Measurements from ENCODE around the gene SBF2. TPM values are rescaled to one million over a fixed set of nuclear protein-coding genes. Genes with fewer than 3 reads are reported as not detected.

The SBF2 gene
- polyA plus RNA-seq, 1 donor (not counting 4 experiments of a cell fraction or from before 2014, with no cell fraction given): 24.5 TPM

DNA sequence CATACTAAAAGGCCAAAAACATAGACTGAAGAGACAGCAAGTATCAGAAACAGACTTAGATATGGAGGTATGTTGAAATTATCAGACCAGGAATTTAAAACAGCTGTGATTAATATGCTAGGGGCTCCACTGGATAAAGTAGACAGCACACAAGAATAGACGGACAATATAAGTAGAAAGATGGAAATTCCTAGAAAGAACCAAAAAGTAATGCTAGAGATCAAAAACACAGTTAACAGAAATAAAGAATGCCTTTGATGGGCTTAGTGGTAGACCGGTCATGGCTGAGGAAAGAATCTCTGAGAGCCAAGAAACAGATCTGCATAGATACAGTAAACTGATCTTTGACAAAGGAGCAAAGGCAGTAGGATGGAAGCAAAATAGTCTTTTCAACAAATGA is 380.0 kb downstream of the SBF2 start:
- Histone ChIP-seq H3K9me1 (ENCODE audit: control insufficient read depth, extremely low read depth, insufficient read depth, low read length) (no peaks in the 10 kb centered on the region), H3K27ac (ENCODE audit: control insufficient read depth, insufficient read depth, low read length) (no peak overlapping the region), H3K4me2 (ENCODE audit: control insufficient read depth, extremely low read depth, insufficient read depth, low read depth, low read length) (no peak overlapping the region), H3K4me1 (ENCODE audit: control insufficient read depth, extremely low read depth, insufficient read depth, low read length) (no peaks in the 10 kb centered on the region), H3K4me3 (ENCODE audit: control insufficient read depth in 2 of 3, extremely low read depth in 1 of 3, insufficient read depth in 2 of 3, low read depth in 1 of 3, low read length in 3 of 3) (no peak overlapping the region), H3K79me2 (ENCODE audit: control insufficient read depth, insufficient read depth, low read length) (no peaks in the 10 kb centered on the region), H3K36me3 (ENCODE audit: control insufficient read depth in 2 of 2, extremely low read depth in 1 of 2, insufficient read depth in 2 of 2, low read length in 2 of 2) (no peaks in the 10 kb centered on the region), H3K9ac (ENCODE audit: control insufficient read depth, extremely low read depth, insufficient read depth, low read length) (no peak overlapping the region), H3K9me3 (ENCODE audit: control insufficient read depth, low read depth, low read length) (no peaks in the 10 kb centered on the region), H2AFZ (ENCODE audit: control insufficient read depth, low read length) (no peak overlapping the region), H3K27me3 (ENCODE audit: control insufficient read depth, extremely low read depth, insufficient read depth, low read length) (no peaks in the 10 kb centered on the region), H4K20me1 (ENCODE audit: control insufficient read depth, extremely low read depth, insufficient read depth, low read length) (no peaks in the 10 kb centered on the region)
- DNase-seq (ENCODE audit: low read depth, low spot score) (no peak), FAIRE-seq (no peak)
- dilution Hi-C loops (cut with MboI; ENCODE audit: extremely low pct_ligation_motif_present, low sequenced_read_pairs): no loop called here
- no peak for TF ChIP-seq EZH2 (IDR thresholded peaks at IDR 0.05; ENCODE audit: low read length)

GRCh38 chr11:9905960-9906791 is 387.8 kb downstream of the SBF2 start:
- Histone ChIP-seq H3K79me2 (ENCODE audit: control insufficient read depth, insufficient read depth, low read length) (no peaks in the 10 kb centered on the region), H3K4me1 (ENCODE audit: control insufficient read depth, extremely low read depth, insufficient read depth, low read length) (peaks cover 27% of the 10 kb centered on the region), H4K20me1 (ENCODE audit: control insufficient read depth, extremely low read depth, insufficient read depth, low read length) (no peaks in the 10 kb centered on the region), H3K9me1 (ENCODE audit: control insufficient read depth, extremely low read depth, insufficient read depth, low read length) (no peaks in the 10 kb centered on the region), H3K4me2 (ENCODE audit: control insufficient read depth, extremely low read depth, insufficient read depth, low read depth, low read length) (peak overlapping the region; percentile 26), H2AFZ (ENCODE audit: control insufficient read depth, low read length) (no peak overlapping the region), H3K27ac (ENCODE audit: control insufficient read depth, insufficient read depth, low read length) (peak overlapping the region; percentile 69), H3K9me3 (ENCODE audit: control insufficient read depth, low read depth, low read length) (no peaks in the 10 kb centered on the region), H3K36me3 (ENCODE audit: control insufficient read depth in 2 of 2, extremely low read depth in 1 of 2, insufficient read depth in 2 of 2, low read length in 2 of 2) (no peaks in the 10 kb centered on the region), H3K9ac (ENCODE audit: control insufficient read depth, extremely low read depth, insufficient read depth, low read length) (no peak overlapping the region), H3K4me3 (ENCODE audit: control insufficient read depth in 2 of 3, extremely low read depth in 1 of 3, insufficient read depth in 2 of 3, low read depth in 1 of 3, low read length in 3 of 3) (peak overlapping the region in 1 of 3 experiments; percentile 30), H3K27me3 (ENCODE audit: control insufficient read depth, extremely low read depth, insufficient read depth, low read length) (no peaks in the 10 kb centered on the region)
- FAIRE-seq (peak; percentile 99), DNase-seq (ENCODE audit: low read depth, low spot score) (peak; percentile 89)
- no peak for TF ChIP-seq EZH2 (IDR thresholded peaks at IDR 0.05; ENCODE audit: low read length)
- no peak for TF ChIP-seq CTCF (optimal IDR thresholded peaks at IDR 0.05 in 1 of 3, IDR thresholded peaks at IDR 0.05 in 1 of 3, conservative IDR thresholded peaks at IDR 0.05 in 1 of 3; ENCODE audit: extremely low read depth in 1 of 3, insufficient read depth in 2 of 3, low read length in 3 of 3)
- dilution Hi-C loops (cut with MboI; ENCODE audit: extremely low pct_ligation_motif_present, low sequenced_read_pairs): no loop called here

Measured in keratinocyte (primary cell).